Coronary artery (tissue), 2 donors: ENCODE measurements around the gene TEC.
"Not testable (repeated sequence)": the region's sequence is repeated elsewhere in the genome, so short reads cannot be mapped to it uniquely, and the experiment has no call there.

Source experiments
- DNase-seq: peaks from one replicate; pipeline ENCODE4 v3.0.0-alpha.2; 2017; ENCODE audit warnings: low spot score
- H3K27ac ChIP-seq, 2 donors: fragments of 200-600 bp; sonication (generic); one replicate each; pipeline ENCODE4 v1.5.1; 2016 to 2019
- H3K4me3 ChIP-seq: fragments of 200-600 bp; sonication (generic); 2 replicates; pipeline ENCODE4 v1.5.1; 2016; ENCODE audit warnings: mild to moderate bottlenecking, moderate library complexity
- TF ChIP-seq, protein P1 (sequence below): fragments of 200-600 bp; sonication (generic); IDR thresholded peaks from one replicate; pipeline ENCODE4 v1.5.1; 2019; ENCODE audit warnings: antibody characterized with exemption

TEC gene

DNA sequence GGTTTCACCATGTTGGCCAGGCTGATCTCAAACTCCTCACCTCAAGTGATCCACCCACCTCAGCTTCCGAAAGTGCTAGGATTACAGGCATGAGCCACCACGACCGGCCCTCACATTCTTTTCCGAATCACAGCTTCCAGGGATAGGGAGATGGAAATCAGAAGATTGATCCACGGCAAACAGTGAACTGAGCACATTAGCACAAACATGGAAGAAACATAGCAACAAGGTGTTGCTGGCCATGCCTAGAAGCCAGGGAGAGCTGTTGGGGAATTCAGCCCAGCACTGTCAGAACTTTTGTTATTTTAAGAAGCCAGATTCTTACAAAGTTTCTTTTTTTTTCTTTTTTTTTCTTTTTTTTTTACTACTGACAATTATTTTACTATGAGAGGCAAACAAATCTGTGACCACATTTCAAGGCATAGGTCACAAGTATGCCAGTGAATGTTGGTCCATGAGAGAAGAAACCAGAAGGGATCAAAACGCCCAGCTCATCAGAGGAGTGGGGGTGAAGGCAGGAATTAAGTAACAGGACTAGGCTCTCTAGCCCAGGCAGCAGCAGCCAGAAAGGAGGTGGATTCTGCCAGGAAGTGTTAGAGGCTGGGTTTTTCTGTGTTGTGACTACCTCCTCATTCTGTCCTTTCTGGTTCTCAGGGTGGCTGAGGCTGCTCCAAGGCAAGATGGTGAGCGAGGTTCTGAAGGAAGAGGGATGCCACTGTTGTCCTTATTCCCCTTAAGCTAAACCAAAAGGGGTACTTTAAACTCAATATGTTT is 44.1 kb downstream of the TEC start:
- TF ChIP-seq, protein P1, sequence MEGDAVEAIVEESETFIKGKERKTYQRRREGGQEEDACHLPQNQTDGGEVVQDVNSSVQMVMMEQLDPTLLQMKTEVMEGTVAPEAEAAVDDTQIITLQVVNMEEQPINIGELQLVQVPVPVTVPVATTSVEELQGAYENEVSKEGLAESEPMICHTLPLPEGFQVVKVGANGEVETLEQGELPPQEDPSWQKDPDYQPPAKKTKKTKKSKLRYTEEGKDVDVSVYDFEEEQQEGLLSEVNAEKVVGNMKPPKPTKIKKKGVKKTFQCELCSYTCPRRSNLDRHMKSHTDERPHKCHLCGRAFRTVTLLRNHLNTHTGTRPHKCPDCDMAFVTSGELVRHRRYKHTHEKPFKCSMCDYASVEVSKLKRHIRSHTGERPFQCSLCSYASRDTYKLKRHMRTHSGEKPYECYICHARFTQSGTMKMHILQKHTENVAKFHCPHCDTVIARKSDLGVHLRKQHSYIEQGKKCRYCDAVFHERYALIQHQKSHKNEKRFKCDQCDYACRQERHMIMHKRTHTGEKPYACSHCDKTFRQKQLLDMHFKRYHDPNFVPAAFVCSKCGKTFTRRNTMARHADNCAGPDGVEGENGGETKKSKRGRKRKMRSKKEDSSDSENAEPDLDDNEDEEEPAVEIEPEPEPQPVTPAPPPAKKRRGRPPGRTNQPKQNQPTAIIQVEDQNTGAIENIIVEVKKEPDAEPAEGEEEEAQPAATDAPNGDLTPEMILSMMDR, result no peak
- Histone ChIP-seq H3K27ac (no peak overlapping the region), H3K4me3 (no peak overlapping the region)
- no peak for DNase-seq

DNA sequence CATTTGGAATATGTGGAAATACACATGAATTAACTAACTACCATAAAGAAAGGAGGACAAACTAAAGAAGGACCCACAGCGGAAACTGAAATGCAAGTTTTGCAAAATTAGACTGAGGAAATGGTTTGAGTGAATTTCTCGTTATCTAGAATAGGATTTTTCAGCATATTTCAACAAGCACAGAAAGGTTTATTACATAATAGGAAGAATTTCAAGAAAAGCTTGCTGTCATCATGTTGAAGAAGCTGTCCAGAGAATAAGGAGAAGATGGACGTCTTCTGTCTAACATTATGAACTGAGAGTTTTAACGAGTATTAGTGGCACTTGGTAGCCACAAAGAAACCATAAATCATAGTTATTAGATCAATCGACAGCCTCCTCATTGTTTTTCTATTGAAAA is 45.0 kb downstream of the TEC start:
- Histone ChIP-seq H3K27ac (no peak overlapping the region), H3K4me3 (no peak overlapping the region)
- no peak for DNase-seq
- TF ChIP-seq, protein P1, result no peak

DNA sequence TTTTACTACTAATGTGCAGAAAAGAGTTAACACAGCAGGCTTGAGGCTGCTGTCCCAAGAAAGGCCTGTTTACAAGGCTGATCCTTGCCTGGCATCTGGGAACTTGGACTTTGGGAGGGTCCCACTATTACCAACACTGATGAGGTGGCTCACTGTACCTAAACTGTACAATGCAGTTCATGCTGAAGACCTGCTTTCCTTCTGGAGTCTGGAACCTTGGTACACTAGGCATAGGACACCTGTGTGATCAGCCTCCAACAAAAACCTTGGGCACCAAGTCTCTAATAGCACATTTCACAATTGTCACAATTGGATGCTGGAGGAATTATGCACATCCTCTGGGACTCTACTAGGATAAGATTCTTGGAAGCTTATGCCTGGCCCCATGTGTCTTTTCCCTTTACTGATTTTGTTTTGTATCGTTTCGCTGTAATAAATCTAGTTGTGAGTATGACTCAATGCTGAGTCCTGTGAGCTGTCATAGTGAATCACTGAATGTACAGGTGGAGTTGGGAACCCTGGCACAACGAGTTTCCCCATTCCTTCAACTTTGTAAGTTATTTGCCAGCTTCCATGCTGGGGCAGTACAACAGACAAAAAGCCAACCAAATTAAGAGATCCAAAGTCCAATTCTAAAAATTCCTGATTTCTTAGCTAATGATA is 45.9 kb downstream of the TEC start:
- Histone ChIP-seq H3K27ac (no peak overlapping the region), H3K4me3 (no peak overlapping the region)
- TF ChIP-seq, protein P1, result no peak

DNA sequence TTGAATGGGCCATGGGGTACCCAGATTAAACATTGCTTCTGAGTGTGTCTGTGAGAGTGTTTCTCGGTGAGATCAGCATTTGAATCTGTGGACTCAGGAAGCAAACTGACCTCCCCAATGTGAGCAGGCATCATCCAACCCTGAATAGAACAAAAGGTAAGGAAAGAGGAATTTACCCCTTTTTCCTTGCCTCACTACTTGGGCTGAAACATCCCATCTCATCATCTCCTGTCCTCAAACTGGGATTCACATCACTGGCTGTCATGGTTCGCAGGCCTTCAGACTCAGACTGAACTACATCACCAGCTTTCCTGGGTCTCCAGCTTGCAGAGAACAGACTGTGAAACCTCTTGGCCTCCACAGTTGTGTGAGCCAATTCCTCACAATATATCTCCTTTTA is 47.1 kb downstream of the TEC start:
- Histone ChIP-seq H3K27ac (no peak overlapping the region), H3K4me3 (no peak overlapping the region)
- no peak for DNase-seq
- TF ChIP-seq, protein P1, result no peak

More for the DNA sequence above, 45.9 kb downstream of the TEC start:
- DNase-seq, result no peak

DNA sequence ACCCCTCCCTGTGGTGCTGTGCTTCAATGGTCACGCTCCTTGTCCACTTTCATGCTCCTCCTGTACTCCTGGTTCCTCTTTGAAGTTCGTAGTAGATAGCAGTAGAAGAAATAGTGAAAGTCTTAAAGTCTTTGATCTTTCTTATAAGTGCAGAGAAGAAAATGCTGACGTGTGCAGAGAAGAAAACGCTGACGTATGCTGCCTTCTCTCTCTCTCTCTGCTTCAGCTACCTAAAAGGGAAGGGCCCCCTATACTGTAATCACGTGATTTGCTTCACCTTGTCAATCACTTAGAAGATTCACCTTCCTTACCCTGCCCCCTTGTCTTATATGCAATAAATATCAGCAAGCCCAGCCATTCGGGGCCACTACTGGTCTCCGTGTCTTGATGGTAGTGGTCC is 50.2 kb downstream of the TEC start:
- DNase-seq, H3K4me3 ChIP-seq: not testable (repeated sequence)

DNA sequence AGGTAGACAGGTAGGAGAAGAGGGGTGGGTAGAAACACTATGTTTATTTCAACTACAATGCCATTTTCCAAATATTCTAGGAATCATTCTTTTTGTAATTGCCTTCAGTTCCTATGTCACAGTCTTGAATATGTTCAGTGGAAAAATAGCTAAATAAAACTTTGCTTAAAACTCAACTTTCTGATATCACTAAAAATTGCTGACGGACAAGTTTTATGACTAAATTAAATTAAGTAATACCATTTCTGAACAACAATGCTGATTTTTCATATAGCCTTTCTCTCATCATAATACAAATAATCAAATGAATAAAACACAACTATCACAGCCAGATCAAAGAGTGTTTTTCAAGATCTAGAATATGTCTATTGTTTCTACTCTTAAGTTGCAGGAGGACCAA is 53.1 kb downstream of the TEC start:
- Histone ChIP-seq H3K4me3 (no peak overlapping the region), H3K27ac (no peak overlapping the region)
- TF ChIP-seq, protein P1, result no peak
- DNase-seq, result no peak

More for the DNA sequence above, 50.2 kb downstream of the TEC start:
- not testable (repeated sequence) for H3K27ac ChIP-seq

DNA sequence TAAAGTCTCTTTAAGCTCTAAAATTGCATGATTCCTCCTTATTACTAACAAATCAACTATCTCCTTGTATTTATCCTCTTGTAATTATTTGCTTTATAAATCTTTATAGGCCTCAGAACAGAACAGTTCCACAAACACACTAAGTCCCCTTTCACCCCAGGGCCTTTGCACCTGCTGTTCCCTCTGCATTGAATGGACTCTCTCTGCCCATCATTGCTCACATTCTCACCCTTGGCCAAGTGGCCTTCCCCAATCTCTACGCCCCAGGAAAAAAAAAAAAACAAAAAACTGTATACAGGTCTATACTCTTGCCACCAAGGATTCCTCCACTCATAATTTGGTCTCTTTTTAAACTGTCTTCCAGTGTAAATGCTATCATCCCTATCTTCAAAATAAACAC is 53.7 kb downstream of the TEC start:
- TF ChIP-seq, protein P1, result no peak
- Histone ChIP-seq H3K27ac (no peak overlapping the region), H3K4me3 (no peak overlapping the region)
- DNase-seq, result no peak
